Duodenal mucosa (tissue), 2 donors: ENCODE measurements around the gene RNLS.

Experiments
- H3K27ac ChIP-seq: one replicate; pipeline ENCODE4 v1.7.0; 2013; ENCODE audit warnings: low read depth, low read length
- H3K27me3 ChIP-seq, 2 donors: one replicate each; pipeline ENCODE4 v1.7.0; 2013; ENCODE audit warnings: low read length in 2 of 2, control low read depth in 1 of 2; ENCODE audit not compliant: insufficient read depth in 2 of 2, control insufficient read depth in 1 of 2
- H3K36me3 ChIP-seq, 2 donors: one replicate each; pipeline ENCODE4 v1.7.0; 2013; ENCODE audit warnings: low read length in 2 of 2, control low read depth in 1 of 2; ENCODE audit not compliant: insufficient read depth in 2 of 2, control insufficient read depth in 1 of 2
- H3K4me1 ChIP-seq, 2 donors: one replicate each; pipeline ENCODE4 v1.7.0; 2013; ENCODE audit warnings: low read length in 2 of 2, control low read depth in 1 of 2; ENCODE audit not compliant: insufficient read depth in 2 of 2, control insufficient read depth in 1 of 2
- H3K4me3 ChIP-seq, 2 donors: one replicate each; pipeline ENCODE4 v1.7.0; 2013; ENCODE audit warnings: low read length in 2 of 2, low read depth in 1 of 2
- H3K9ac ChIP-seq, 2 donors: one replicate each; pipeline ENCODE4 v1.7.0; 2013; ENCODE audit warnings: low read length in 2 of 2, low read depth in 1 of 2
- H3K9me3 ChIP-seq, 2 donors: one replicate each; pipeline ENCODE4 v1.7.0; 2013; ENCODE audit warnings: low read length in 2 of 2, control low read depth in 1 of 2; ENCODE audit not compliant: control insufficient read depth in 1 of 2

RNLS gene

DNA sequence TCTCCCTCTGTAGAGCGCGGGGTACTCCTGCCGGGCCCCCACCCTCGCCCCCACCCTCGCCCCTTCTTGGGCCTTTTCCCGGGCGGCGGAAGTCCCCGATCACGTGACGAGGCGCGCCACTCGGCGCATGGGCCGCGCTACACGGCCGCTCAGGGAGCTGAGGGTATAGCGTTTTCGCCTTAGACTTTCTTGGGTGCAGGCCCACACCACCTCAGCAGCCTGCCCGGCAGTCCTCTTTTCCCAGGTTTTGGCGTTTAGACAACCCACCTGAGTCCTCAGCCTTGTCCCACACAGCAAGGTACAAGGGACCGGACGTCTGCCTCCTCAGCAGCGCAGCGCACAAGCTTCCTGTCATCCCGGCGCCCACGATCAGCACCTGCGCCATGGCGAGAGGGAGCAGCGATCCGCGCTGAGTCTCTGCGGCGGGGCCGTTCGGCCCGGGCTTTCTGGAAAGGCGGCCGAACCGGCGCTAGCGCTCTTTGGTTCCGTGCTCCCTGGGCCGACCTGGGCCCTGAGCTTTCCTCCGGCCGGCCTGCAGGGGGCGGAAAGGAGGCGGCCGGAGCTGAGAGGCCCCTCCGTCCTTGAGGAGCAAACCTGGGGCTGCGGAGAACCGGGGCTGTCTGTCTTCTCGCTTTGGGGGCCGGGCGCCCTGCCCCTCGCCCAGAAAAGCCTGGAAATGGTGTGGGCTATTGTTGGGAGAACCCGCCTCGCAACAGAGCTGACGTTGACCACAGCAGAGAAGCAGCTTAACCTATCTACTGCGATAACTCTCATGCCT lies at the start of gene RNLS:
Gene RNLS, minus strand, starts transcription at position 513 of the 778 bp plus-strand sequence.
- Histone ChIP-seq H3K4me3 (peak within 1 kb of the TSS; percentile 94), H3K9me3 (no peaks in the 10 kb centered on the region), H3K27ac (peak within 1 kb of the TSS; percentile 86), H3K36me3 (no peaks in the 10 kb centered on the region), H3K9ac (peak within 1 kb of the TSS; percentile 94 to 95), H3K4me1 (peaks cover 6 to 8% of the 10 kb centered on the region in 2 donors), H3K27me3 (no peaks in the 10 kb centered on the region)

DNA sequence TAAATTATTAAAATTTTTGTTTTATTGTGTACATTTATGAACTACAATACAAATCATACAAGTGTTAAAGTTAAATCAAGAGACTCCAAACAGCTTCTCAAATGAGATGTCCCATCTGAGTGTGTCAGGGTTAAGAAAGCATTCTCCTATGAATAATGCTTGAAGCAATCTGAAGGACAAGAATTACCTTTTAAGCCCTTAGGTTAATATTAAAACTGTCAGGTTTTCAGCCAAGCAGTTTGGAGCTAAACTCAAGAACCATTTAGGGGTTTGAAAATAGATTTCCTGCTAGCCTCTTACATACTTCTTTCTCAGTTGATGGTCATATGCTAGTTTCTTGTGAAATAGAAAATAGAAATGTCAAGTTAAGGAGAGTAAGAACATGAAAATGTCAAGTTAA lies 41.7 kb upstream of the RNLS start:
- H3K4me1 ChIP-seq, result no peaks in the 10 kb centered on the region
- no peaks in the 10 kb centered on the region for H3K36me3 ChIP-seq
- H3K27me3 ChIP-seq, result no peaks in the 10 kb centered on the region
- H3K4me3 ChIP-seq, result no peak overlapping the region
- no peak overlapping the region for H3K27ac ChIP-seq
- peaks cover 0 to 7% of the 10 kb centered on the region in 2 donors for H3K9me3 ChIP-seq
- H3K9ac ChIP-seq, result no peak overlapping the region

DNA sequence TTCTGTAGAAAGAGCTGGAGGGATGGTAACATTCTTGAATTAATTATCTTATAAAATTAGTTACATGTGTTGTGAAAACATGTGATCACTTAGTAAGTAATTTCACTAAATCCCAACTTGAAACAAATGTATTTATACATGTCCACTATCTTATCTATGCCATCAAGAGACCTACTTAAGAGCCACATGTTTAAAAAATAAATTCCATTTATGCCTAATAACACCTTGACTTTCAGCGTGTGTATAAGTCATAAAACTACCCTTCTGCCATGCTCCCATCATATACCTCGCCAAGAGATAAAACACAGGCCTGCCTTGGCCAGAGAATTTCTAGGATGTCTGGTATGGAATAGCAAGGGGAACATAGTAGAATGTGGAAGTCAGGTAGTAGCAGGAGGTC lies 40.7 kb upstream of the RNLS start:
- no peaks in the 10 kb centered on the region for H3K27me3 ChIP-seq
- H3K9ac ChIP-seq, result no peak overlapping the region
- no peaks in the 10 kb centered on the region for H3K4me1 ChIP-seq
- peaks cover 0 to 7% of the 10 kb centered on the region in 2 donors for H3K9me3 ChIP-seq
- no peak overlapping the region for H3K27ac ChIP-seq
- no peaks in the 10 kb centered on the region for H3K36me3 ChIP-seq
- no peak overlapping the region for H3K4me3 ChIP-seq

DNA sequence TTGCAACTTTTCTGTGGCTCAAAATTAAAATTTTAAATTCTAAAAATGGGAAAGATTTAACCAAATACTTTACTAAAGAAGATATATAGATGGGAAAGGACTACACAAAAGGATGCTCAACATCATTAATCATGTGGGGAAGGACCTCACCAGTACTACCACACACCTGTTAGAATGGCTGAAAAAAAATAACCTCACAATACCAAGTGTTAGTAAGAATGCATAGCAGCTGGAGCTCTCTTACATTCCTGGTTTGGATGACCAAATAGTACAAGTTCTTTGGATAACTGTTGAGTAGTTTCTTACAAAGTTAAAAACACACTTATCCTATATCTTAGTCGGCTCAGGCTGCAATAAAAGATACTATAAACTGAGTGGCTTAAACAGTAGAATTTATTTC lies 37.3 kb upstream of the RNLS start:
- peaks cover 0 to 7% of the 10 kb centered on the region in 2 donors for H3K9me3 ChIP-seq
- no peaks in the 10 kb centered on the region for H3K36me3 ChIP-seq
- H3K9ac ChIP-seq, result no peak overlapping the region
- H3K27ac ChIP-seq, result no peak overlapping the region
- H3K4me1 ChIP-seq, result no peaks in the 10 kb centered on the region
- no peak overlapping the region for H3K4me3 ChIP-seq
- H3K27me3 ChIP-seq, result no peaks in the 10 kb centered on the region

DNA sequence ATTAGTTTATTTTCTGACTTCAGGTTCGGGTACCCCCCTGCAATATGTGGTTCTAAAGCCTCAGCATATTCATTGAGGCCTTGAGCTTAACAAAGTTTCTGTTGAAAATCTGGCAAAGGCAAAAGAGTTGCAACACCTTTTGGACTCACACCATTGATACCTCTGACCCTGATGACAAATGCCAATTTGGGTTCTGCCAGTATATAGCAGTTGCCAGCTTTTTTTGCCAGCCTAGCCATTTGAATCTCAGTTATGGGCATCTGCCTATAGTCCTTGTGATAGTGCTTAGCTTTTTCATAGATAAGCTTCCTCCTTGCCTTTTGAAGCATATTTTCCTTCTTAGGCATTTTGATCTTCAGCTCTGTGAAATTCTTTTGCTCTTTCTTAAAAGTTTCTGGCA lies 35.4 kb upstream of the RNLS start:
- Histone ChIP-seq H3K27me3 (no peaks in the 10 kb centered on the region), H3K27ac (no peak overlapping the region), H3K9me3 (peaks cover 0 to 7% of the 10 kb centered on the region in 2 donors), H3K4me1 (no peaks in the 10 kb centered on the region), H3K9ac (no peak overlapping the region), H3K36me3 (no peaks in the 10 kb centered on the region), H3K4me3 (no peak overlapping the region)

DNA sequence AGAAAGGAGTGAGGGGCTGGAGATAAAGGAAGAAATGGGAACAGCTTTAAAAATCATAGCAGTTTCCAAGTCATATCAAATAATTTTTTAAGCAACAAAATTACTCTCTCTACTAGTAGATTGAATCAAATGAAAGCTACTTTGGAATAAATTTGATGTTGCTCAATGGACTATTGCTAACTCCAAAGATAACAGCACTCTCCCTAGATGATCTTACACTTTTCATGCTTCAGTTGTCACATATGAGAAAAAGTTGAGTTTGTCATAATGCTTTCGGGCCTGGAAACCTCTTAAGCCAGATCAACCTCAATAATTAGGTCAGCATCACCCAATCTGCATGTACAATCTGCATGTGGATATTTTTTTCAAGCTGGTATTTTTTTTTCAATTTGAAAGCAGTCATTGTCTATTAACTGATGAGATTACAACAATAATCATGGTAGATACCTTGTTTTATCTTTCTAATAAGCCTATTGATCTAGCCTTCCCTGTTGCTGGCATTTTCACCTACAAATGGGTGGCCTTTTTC lies 34.7 kb upstream of the RNLS start:
- no peak overlapping the region for H3K4me3 ChIP-seq
- peaks cover 0 to 7% of the 10 kb centered on the region in 2 donors for H3K9me3 ChIP-seq
- no peak overlapping the region for H3K27ac ChIP-seq
- H3K9ac ChIP-seq, result no peak overlapping the region
- no peaks in the 10 kb centered on the region for H3K27me3 ChIP-seq
- H3K4me1 ChIP-seq, result no peaks in the 10 kb centered on the region
- H3K36me3 ChIP-seq, result no peaks in the 10 kb centered on the region

DNA sequence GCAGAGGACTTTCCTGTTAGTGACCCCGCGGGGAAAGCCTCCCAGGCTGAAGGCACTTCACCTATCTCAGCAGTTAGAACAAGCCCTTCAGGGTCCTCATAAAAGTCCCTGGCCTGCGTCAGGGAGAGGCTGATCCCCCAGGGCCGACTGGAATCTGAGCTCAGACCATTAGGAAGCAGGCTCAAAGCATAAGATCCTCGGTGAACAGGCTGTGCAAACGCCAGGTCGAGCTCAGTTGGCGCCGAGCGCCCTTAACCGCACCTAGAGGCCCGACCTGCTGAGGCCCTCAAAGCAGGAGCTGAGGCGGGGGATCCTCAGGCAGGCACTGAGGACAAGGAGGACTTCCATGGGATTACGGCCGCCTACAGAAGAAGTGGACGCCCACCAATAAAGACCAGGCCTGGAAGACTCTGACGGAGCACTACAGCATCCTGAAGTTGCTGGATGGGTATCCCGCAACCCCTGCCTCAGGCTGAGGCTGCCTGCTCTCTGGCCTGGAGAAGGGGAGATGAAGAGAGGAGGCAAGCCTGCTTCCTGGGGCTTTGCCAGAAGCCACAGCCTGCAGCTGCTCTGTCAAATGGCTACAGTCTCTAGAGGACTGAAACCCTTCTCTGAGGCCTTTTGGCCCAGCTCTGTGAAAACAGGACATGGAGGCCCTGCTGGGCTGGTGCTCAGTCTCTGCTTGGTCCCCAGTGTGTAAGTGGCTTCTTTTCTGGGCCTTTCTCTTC lies 33.3 kb upstream of the RNLS start:
- Histone ChIP-seq H3K27ac (no peak overlapping the region), H3K36me3 (no peaks in the 10 kb centered on the region), H3K9ac (no peak overlapping the region), H3K9me3 (peaks cover 0 to 7% of the 10 kb centered on the region in 2 donors), H3K4me3 (no peak overlapping the region), H3K27me3 (no peaks in the 10 kb centered on the region), H3K4me1 (no peaks in the 10 kb centered on the region)

DNA sequence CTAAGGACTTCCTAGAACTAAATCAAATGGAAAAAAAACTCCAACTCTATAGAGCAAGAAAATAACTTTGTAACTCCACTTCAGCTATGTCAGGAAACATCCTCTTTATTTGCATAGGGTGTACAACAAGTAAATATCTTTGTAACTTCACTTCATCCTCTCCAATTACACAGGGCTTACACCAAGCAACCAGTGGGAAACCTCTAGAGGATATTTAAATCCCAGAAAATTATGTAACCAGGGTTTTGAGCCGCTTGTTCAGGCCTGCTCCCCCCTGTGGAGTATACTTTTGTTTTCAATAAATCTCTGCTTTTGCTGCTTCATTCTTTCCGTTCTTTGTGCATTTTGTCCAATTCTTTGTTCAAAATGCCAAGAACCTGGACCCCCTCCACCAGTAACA lies 25.7 kb upstream of the RNLS start:
- H3K36me3 ChIP-seq, result no peaks in the 10 kb centered on the region
- no peak overlapping the region for H3K9ac ChIP-seq
- H3K27ac ChIP-seq, result no peak overlapping the region
- H3K4me1 ChIP-seq, result no peaks in the 10 kb centered on the region
- H3K27me3 ChIP-seq, result no peaks in the 10 kb centered on the region
- H3K4me3 ChIP-seq, result no peak overlapping the region
- no peaks in the 10 kb centered on the region for H3K9me3 ChIP-seq

DNA sequence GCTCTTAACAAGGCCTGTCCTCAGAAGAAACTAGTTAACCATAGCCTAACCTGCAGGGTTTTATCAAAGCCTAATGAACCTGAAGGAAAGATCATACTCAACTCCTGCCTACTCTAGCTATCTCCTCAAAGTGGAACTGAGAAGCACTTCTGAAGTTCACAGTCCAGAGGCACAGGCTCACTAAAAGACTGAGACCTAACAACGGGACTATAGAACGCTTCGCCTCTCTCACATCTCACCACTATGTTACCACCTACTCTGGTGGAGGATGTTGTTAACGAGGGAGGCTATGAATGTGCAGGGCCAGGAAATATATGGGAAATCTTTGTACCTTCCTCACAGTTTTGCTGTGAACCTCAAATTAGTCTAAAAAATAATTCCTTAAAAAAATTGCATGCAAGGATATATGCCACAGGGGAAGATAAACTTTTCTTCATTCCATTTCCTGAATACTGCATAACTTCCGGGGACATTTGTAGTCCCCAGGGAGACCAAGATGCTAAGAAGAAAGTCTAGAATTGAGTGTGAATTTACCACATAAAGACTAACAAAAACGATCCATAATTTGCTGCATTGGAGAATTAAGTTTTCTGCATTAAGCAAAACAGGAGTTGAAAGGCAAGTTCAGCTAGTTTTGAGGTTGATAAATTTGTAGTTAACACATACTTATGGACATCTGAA lies 25.1 kb upstream of the RNLS start:
- H3K9me3 ChIP-seq, result no peaks in the 10 kb centered on the region
- H3K27ac ChIP-seq, result no peak overlapping the region
- no peak overlapping the region for H3K4me3 ChIP-seq
- H3K9ac ChIP-seq, result no peak overlapping the region
- no peaks in the 10 kb centered on the region for H3K27me3 ChIP-seq
- no peaks in the 10 kb centered on the region for H3K36me3 ChIP-seq
- no peaks in the 10 kb centered on the region for H3K4me1 ChIP-seq

DNA sequence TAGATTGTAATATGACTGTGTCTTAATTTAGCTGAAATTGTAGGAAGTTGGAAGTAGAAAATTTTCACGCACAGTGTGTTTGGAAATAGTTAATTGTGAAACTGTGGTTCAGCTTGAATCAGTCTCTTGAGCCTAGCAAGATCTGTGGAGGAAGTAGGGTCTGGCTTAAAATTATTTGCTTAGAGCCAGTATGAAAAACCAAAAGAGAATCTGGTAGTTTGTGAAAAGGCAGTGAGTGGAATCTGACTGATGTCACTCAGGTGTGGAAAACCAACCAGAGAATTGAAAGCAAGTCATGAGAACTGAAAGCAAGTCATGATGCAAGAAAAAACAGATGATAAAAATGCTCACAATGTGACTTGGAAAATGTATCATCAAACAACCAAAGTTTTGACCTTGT lies 14.9 kb upstream of the RNLS start:
- Histone ChIP-seq H3K9me3 (no peaks in the 10 kb centered on the region), H3K27me3 (no peaks in the 10 kb centered on the region)

More for the DNA sequence above, 14.9 kb upstream of the RNLS start:
- no peak overlapping the region for H3K27ac ChIP-seq
- no peak overlapping the region for H3K9ac ChIP-seq
- no peak overlapping the region for H3K4me3 ChIP-seq
- no peaks in the 10 kb centered on the region for H3K36me3 ChIP-seq
- H3K4me1 ChIP-seq, result peaks cover 0 to 5% of the 10 kb centered on the region in 2 donors
